Measurements from ENCODE around the gene REXO1.

REXO1 gene

GRCh38 chr19:1826557-1827521, 21.4 kb downstream of the REXO1 start:
- DNase-seq: peak; percentile 48

GRCh38 chr19:1825909-1826556, 22.2 kb downstream of the REXO1 start:
- peak; percentile 90 for DNase-seq

GRCh38 chr19:1824252-1824622, 24.0 kb downstream of the REXO1 start:
- DNase-seq: no peak

- DNase-seq: no peak
Observed at GRCh38 chr19:1823539-1824251, 24.6 kb downstream of the REXO1 start.

- no peak for DNase-seq
Observed at GRCh38 chr19:1823020-1823419, 25.3 kb downstream of the REXO1 start.

- no peak for DNase-seq
Observed at GRCh38 chr19:1822210-1822609, 26.1 kb downstream of the REXO1 start.

- peak; percentile 83 for DNase-seq
Observed at GRCh38 chr19:1819341-1820255, 28.7 kb downstream of the REXO1 start.

GRCh38 chr19:1818549-1819195, 29.6 kb downstream of the REXO1 start:
- DNase-seq: no peak

GRCh38 chr19:1817553-1818179, 30.6 kb downstream of the REXO1 start:
- no peak for DNase-seq

GRCh38 chr19:1816530-1817298, 31.6 kb downstream of the REXO1 start:
- DNase-seq: no peak

GRCh38 chr19:1815605-1816529, 32.4 kb downstream of the REXO1 start:
- no peak for DNase-seq

GRCh38 chr19:1814833-1815604, 33.3 kb downstream of the REXO1 start:
- no peak for DNase-seq

GRCh38 chr19:1814391-1814790, 33.9 kb downstream of the REXO1 start:
- DNase-seq: no peak

- DNase-seq: no peak
Observed at GRCh38 chr19:1813192-1814182, 34.8 kb downstream of the REXO1 start.

GRCh38 chr19:1812426-1813191, 35.7 kb downstream of the REXO1 start:
- DNase-seq: peak; percentile 94

- no peak for DNase-seq
Observed at GRCh38 chr19:1811942-1812425, 36.3 kb downstream of the REXO1 start, which contains the start of gene ATP8B3. Gene ATP8B3, minus strand, starts transcription at chr19:1812276. Its CDS starts 540 bp downstream, at chr19:1811736.

Measured in retina (tissue), 1 donor.